ENCODE data around the gene CEACAM8.
"Not testable (repeated sequence)": the region's sequence is repeated elsewhere in the genome, so short reads cannot be mapped to it uniquely, and the experiment has no call there.

DNA sequence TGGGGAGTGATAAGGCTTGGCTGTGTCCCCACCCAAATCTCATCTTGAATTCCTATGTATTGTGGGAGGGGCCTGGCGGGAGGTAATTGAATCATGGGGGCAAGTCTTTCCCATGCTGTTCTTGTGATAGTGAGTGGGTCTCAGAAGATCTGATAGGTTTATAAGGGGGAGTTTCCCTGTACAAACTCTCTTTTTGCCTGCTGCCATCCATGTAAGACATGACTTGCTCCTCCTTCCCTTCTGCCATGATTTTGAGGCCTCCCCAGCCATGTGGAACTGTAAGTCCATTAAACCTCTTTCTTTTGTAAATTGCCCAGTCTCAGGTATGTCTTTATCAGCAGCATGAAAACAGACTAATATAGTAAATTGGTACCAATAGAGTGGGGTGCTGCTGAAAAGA, 45.7 kb downstream of the CEACAM8 start:
- TF ChIP-seq EZH2 (IDR thresholded peaks at IDR 0.05; ENCODE audit: insufficient read depth, poor library complexity, severe bottlenecking); EZH2phosphoT487 (IDR thresholded peaks at IDR 0.05; ENCODE audit: insufficient read depth, low read depth): not testable (repeated sequence)

All from GM23248 (cell line).